Left lobe of liver (tissue), 2 donors: Measurements from ENCODE around the gene VASN. TPM values are rescaled to one million over a fixed set of nuclear protein-coding genes. Genes with fewer than 3 reads are reported as not detected.

ENCODE experiments used
- ATAC-seq: fragments of 200-7000 bp; cut with Tn5 transposase; one replicate; pipeline ENCODE4 v1.9.1; 2020; ENCODE audit warnings: mild to moderate bottlenecking, moderate library complexity
- DNase-seq: peaks from one replicate; pipeline ENCODE4 v3.0.0-alpha.2; 2020; ENCODE audit warnings: low spot score
- total RNA-seq: library from RNA; stranded (reverse); gene quantifications from one replicate; pipeline ENCODE4 v1.2.1, GENCODE V29; 2021
- donor health status: DM: no; HTN: no; CAD: no; lungs with moderate emphysema.
- donor health status: DM: no; HTN: yes; CAD: no.

The VASN gene
- total RNA-seq, 1 donor from 2014 or later, result 22.3 TPM

GRCh38 chr16:4399001-4399730, 27.5 kb downstream of the VASN start:
- ATAC-seq (no peak), DNase-seq (no peak)

DNA sequence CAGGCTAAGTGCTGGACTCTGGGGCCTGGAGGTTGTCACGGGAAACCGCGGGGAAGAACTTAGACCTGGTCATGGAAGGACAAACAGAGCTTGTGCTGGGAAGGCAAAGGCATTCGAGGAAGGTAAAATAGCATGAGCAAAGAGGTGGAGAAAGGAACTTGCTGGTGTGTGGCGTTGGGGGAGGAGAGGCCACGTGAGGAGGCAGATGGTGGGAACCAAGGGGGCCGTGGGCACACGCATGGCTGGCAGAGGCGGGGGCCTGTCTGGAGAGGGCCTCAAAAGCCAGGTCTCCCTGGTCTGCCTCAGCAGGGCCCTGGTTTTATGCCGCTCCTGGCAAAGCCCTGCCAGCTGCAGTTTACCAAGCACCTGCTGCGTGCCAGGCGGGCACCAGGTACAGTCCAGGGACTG, 29.4 kb downstream of the VASN start:
- no peak for DNase-seq
- ATAC-seq, result no peak

GRCh38 chr16:4401510-4401909, 29.9 kb downstream of the VASN start:
- DNase-seq (no peak), ATAC-seq (no peak)

GRCh38 chr16:4402439-4403132, 30.9 kb downstream of the VASN start:
- DNase-seq (peak; percentile 83), ATAC-seq (peak; percentile 96)

DNA sequence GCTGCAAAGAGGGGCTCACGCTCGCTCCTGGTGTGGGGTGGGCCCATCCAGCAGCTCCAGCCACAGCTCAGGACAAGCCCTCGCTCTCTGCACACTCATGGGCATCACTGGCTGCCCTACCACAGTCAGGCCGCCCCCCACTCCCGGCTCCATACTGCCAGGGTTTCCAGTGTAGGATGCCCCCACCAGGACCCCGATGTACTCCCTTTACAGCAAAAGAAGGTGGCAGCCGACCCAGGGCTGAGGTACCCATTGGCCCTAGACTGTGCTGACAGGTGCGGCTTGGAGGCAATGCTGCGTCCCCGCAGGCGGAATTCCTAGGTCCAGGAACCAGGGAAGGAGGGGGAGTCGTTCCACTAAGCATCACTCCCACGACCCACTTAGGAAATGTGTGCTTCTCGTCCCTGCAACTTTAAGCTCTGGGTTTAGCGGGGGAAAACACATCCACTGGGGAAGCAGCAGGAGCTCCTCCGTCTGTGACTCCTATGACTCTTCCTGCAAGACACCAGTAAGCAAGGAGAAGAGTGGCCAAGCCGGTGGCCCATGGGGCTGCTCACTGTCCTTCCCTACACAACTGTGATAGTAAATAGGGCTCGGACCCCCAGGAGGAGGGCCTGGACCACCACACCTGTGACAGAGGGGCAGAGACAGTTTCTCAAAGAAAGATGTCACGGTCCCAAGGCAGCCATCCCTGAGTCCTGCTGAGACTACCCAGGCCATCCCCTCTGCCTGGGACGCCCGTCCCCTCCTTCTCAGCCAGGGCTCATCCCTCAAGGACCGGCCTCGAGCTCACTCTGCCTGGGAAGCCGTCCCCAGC, 31.7 kb downstream of the VASN start:
- DNase-seq (no peak), ATAC-seq (peak; percentile 2)

- ATAC-seq, result peak; percentile 23
- DNase-seq, result no peak
These were observed 32.8 kb downstream of the VASN start for GRCh38 chr16:4404247-4404966.

DNA sequence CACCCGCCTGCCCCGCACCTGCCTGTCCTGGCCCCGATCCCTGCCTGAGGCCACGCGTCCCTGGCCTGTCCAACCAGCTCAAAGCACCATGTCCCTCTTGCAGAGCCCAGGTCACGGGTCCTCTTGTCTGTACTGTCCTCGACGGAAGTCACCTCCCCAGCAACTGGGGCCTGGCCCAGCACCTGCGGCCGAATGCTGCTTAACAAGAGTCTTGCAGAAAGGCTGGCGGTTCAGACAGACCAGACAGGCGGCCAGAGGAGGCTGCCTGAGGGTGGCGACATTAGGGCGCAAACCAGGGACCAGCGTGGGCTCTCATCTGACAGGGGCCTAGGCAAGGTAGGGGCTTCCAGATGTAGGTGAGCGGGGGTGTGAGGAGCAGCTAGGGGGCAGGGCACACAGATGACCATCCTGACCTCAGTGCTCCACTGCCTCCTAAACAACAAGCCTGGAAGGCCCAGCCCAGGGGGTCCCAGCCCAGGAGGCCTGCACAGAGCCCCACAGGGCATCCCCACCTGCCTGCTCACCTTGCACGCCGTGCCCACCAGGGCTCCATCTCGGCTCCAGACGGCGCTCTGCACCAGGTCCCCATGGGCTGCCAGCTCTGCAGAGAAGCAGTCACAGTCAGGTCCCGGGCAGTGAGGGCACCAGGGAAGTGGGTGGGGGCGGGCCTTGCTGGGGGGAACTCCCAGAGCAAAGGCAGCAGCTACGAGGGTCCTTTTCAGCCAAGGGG, 33.5 kb downstream of the VASN start:
- ATAC-seq (no peak), DNase-seq (no peak)

GRCh38 chr16:4407543-4408322, 36.1 kb downstream of the VASN start:
- ATAC-seq (no peak), DNase-seq (no peak)

DNA sequence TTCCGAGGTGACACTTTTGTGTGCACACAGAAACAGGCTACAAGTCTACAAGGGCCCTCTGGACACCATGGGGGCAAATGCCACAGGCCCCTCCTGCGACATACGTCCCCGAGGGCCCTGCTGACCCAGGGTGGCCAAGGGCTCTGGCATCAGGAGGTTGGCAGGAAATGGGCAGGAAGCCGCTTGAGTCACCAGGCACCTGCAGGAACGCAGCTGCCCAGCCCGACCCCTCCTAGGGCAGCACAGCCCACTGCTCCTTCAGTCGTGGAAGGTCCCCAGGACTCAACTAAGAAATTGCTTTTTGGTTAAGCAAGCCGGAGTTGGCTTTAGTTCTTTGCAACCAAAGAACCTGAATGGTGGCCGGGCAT, 36.7 kb downstream of the VASN start:
- ATAC-seq (no peak), DNase-seq (no peak)

DNA sequence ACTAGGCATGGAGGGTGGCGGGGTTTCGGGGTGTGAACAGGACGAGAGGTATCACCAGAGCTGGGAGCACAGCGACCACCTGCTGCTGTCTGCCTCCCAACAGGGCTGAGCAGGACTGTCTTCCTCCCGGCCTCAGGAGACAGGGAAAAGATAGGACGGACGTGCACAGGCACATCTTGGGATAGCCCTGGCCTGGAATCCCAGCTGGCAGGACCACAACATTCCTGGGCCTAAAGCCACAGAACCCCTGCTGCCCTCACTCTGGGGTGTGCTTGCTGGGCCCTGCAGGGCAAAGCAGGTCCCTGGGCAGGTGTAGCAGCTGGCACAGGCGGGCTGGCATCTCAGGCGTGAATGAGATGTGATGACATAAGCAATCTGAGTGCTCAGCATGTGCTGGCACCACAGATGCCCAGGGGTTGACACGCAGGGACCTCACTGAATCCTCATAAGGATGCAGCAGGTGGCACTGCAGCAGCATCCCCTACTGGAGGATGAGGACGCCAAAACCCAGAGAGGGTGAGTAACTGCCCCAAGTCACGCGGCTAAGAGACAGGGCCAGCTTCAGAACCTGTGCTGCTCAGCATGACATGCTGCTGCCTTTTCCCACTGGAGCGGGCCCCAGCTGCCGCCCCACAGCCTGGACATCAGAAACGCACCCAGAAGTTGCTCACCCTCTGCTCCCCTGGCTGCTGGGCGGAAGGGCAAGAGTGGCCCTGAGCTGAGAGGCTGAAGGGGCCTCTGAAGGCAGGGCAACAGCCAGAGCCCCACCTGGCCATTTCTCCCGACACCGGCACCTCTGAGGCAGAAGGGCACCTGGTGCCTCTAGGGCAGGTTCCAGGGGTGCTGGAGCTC, 37.7 kb downstream of the VASN start:
- no peak for DNase-seq
- no peak for ATAC-seq

GRCh38 chr16:4410335-4411075, 38.9 kb downstream of the VASN start:
- DNase-seq, result no peak
- peak; percentile 30 for ATAC-seq

DNA sequence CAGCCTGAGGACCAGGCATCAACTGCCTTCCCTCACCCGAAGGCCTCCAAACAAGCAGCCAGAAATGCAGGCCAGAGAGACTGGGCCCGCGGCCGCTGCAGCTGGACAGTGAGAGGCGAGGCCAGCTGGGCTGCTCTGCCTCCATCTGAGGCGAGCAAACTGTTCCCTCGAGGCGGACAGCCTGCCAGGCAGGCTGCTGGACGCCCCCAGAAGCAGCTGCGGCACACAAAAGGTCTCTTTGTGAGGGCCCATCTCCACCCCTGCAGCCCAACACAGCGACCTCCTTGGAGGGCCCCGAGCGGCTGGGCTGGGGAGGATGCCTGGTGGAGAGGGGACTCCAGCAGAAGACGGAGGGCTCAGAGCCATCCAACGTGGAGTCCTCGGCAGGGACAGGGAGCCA, 40.0 kb downstream of the VASN start:
- ATAC-seq, result no peak
- DNase-seq, result no peak

DNA sequence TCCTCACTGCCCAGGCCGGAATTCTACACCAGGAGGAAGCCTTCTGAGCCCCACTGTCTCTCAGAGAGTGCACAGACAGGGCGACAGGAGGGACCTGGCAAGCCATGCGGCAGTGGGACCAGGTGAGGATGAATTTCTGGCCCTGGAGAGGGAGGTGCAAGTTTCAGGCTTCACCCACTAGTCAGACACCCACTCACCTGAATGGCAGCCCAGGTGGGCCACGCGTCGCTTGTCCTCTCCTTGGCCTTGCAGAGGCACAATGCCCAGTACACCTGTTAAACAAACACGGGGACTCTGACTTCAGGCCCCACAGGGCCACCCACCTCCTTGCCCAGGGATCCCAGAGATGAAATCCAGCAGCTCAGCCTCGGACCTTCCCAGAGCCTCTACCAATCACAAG, 40.5 kb downstream of the VASN start:
- ATAC-seq (no peak), DNase-seq (no peak)

DNA sequence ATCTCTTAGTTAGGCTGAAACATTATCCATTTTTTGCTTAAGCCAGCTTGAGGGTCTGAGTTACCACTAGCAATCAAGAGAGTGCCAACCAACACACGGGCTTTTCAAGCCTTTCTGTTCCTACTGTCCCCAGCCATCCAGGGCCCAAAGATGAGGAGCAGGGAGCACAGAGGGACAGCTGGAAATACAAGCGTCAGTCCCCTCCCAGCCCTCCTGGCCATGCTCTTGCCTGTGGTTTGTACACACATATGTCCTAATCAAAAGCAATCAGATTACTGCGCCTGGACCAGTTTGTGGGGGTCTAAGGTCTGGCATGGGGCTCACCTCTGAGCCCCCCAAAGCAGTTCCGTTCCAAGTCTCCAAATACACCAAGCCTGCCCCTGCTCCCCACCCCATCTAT, 41.2 kb downstream of the VASN start:
- no peak for ATAC-seq
- DNase-seq, result no peak

DNA sequence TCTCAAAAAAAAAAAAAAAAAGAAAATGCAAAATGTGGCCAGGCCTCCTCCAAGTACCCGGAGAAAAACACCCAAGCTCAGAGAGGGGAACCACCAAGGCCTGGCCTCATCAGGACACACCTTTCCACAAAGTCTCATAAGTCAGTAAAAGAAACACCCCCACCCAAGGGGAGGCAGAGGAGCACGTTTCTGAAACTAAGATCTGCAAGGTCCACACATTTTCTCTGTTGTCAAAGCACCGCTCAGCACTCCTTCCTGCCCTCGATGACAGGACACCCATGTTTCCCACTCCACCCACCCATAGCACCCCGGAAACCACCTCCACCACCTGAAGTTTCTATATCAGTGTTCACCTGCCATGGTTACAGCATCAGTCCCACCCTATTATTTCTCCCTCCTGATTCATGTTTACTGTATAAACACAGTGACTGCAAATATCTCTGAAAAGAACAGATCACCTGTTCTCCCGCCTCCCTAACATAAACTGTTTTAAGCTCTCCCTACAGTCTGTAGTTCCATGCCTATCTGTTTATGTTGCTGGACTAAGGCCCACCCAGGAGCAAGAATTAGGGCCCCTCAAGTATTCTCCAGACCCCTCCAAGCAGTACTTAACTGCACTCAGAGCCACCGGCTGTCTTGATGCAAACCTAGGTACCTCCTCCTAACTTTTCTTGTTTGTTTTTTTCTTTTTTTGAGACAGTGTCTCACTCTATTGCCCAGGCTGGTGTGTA, 42.7 kb downstream of the VASN start:
- DNase-seq, result no peak
- ATAC-seq, result no peak

GRCh38 chr16:4415538-4416199, 44.0 kb downstream of the VASN start:
- no peak for DNase-seq
- peak; percentile 37 for ATAC-seq
